ENCODE data around the gene CCDC149.

Gene CCDC149

DNA sequence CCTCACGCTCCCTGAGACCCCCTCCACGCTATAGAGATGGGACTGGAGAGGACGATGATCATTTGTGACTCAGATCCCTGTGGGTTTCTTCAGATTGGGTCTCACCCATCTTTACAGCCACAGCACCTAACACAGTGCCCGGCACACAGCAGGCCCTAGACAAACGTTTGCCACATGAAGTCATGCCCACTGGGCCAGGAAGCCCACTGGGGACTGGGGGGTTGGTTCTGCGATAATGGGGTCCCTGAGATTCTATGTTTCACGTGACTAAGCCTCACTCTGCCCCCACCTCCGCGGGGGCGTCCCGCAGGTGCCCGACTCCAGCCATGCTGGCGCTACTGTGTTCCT is 113.7 kb downstream of the CCDC149 start:
- DNase-seq (ENCODE audit: extremely low spot score) = no peak
- POLR2A ChIA-PET = no interaction called here
- TF ChIP-seq, protein P1, sequence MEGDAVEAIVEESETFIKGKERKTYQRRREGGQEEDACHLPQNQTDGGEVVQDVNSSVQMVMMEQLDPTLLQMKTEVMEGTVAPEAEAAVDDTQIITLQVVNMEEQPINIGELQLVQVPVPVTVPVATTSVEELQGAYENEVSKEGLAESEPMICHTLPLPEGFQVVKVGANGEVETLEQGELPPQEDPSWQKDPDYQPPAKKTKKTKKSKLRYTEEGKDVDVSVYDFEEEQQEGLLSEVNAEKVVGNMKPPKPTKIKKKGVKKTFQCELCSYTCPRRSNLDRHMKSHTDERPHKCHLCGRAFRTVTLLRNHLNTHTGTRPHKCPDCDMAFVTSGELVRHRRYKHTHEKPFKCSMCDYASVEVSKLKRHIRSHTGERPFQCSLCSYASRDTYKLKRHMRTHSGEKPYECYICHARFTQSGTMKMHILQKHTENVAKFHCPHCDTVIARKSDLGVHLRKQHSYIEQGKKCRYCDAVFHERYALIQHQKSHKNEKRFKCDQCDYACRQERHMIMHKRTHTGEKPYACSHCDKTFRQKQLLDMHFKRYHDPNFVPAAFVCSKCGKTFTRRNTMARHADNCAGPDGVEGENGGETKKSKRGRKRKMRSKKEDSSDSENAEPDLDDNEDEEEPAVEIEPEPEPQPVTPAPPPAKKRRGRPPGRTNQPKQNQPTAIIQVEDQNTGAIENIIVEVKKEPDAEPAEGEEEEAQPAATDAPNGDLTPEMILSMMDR (IDR thresholded peaks at IDR 0.05; ENCODE audit: control extremely low read depth, extremely low read depth, low read depth, missing control alignments) = no peak
- CTCF ChIA-PET = no interaction called here

DNA sequence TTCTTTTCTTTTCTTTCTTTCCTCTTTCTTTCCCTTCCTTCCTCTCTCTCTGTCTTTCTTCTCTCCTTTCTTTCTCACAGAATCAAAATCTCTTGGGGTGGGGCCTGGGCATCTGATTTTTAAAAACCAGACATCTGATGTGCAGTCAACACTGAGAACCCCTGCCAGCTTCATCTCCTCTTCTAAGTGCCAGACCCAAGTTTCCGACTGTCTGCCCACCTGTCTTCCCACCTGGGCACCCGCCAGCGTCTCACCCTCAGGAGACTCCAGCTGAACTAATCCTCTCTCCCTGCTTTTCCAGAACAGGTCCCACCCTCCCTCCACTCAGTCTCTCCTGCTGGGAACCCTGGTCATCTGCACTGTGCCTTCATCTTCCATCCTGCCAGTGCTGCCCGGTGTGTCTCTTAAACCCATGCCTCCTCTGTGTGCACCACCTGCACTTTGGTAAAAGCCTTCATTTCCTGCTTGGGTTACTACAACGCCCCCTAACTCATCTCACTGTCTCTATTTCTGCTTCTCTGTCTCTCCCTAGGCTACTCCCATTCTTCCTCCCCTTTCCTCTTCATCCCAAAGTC is 114.7 kb downstream of the CCDC149 start:
- CTCF ChIA-PET = no interaction called here
- TF ChIP-seq, protein P1 (IDR thresholded peaks at IDR 0.05; ENCODE audit: control extremely low read depth, extremely low read depth, low read depth, missing control alignments) = no peak
- POLR2A ChIA-PET = no interaction called here
- no peak for DNase-seq (ENCODE audit: extremely low spot score)

DNA sequence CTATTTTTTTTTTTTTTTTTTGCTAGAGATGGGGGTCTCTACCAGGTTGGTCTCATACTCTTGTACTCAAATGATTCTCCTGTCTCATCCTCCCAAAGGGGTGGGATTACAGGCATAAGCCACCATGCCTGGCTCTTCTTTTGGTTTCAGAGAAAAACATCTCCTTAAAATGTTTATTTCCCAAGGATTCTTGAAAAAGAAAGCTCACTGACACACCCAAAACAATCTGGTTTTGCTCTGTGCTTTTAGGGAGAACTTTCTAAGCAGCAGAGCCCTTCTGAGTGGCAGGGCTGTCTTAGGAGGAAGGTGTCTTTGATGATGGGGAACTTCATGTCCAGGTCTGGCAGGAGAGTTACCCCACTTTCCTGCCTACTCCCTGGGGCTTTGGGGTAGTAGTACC is 116.2 kb downstream of the CCDC149 start:
- POLR2A ChIA-PET = interaction anchor here (0.6 kb wide), 1 partner anchor 16 kb away, joined by 3 read pairs; no protein-coding TSS in a partner anchor
- TF ChIP-seq, protein P1 (IDR thresholded peaks at IDR 0.05; ENCODE audit: control extremely low read depth, extremely low read depth, low read depth, missing control alignments) = no peak
- DNase-seq (ENCODE audit: extremely low spot score) = no peak
- CTCF ChIA-PET = no interaction called here

DNA sequence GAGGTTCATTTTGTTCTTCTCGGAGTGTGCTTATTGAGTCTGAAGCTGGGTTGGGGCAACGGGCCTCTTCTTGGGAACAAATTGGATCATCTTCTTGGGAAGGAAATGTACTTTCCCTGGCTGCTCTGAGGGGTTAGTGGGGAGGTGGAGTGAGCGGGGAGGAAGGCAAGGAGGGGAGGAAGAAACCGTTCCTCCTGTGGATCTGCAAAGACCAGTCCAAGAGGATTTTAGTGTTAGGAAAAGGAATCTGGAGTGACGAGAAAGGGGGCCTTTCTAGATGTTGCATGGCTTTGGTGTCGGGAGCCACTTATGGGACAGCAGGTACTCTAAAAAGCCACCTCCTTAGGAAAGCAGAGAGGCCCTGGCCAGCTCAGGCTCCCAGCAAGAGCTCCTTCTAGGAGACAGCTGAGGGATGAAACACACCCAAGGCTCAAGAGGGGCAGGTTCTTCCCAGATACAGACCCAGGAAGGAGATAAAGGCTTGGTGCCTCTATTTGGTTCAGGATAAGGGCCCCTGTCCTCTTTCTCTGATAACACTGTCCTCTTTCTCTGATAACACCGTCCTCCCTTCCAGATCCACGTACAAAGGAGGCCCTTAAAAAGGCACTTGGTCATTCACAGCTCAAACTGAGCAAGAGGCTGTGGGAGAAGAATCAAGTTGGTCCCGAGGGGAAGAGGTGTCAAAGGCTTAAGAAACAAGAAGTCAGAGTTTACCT is 117.0 kb downstream of the CCDC149 start:
- ChIA-PET CTCF (no interaction called here), POLR2A (interaction anchor here (0.6 kb wide), 1 partner anchor 16 kb away, joined by 3 read pairs; no protein-coding TSS in a partner anchor)
- TF ChIP-seq, protein P1 (IDR thresholded peaks at IDR 0.05; ENCODE audit: control extremely low read depth, extremely low read depth, low read depth, missing control alignments) = no peak
- DNase-seq (ENCODE audit: extremely low spot score) = no peak

DNA sequence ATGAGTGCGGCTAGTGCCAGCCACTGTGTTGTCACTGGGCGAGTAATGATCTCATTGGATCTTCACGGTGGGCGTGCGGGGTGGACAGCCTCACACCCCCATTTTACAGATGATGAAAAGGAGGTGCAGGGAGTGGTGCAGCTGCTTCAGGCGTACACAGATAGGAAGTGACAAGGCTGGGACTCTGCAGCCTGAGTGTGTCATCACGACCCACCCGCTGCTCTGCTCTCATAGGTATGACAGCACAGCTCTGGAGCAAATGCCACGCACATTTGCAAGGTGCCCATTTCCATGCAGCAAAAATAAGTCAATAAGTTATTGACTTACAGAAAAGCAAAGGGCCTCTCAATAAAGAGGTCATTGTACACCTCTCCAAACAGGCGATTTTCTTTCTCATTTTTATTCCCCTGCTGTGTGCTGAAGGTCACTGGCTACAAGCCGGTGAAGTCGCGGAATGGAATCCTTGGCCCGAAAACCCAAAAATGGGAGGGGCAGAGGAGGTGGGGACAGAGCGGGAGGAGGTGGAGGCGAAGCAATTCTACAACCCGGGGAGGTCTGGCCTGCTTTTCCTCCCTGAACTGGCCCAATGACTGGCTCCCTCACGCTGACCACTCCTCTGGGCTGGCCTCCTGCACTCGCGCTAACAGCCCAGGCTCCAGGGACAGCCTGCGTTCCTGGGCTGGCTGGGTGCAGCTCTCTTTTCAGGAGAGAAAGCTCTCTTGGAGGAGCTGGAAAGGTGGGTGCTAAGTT is 117.8 kb downstream of the CCDC149 start, which contains the start of gene SOD3:
TSS of gene SOD3 (plus strand) at position 658 of the 750 bp plus-strand sequence. CDS start 3,949 bp downstream, outside the sequence.
- TF ChIP-seq, protein P1 (IDR thresholded peaks at IDR 0.05; ENCODE audit: control extremely low read depth, extremely low read depth, low read depth, missing control alignments) = no peak
- ChIA-PET CTCF (no interaction called here), POLR2A (no interaction called here)
- DNase-seq (ENCODE audit: extremely low spot score) = no peak

DNA sequence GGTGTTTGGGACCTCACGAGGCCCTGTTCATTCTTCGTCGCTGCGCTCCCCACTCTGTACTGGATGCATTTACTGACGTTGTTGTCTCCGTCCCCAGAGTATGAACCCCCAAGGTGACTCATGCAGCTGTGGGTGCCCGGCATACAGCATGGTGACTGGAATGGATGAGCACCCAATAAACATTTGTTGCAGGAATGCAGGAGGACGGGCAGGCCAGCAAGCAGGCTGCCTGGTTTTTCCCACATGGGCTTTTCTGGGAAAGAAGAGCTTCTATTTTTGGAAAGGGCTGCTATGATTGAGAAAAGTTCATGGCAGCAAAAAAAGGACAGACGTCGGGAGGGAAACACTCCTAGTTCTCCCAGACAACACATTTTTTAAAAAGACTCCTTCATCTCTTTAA is 118.4 kb downstream of the CCDC149 start:
- DNase-seq (ENCODE audit: extremely low spot score) = no peak
- CTCF ChIA-PET = no interaction called here
- POLR2A ChIA-PET = no interaction called here
- TF ChIP-seq, protein P1 (IDR thresholded peaks at IDR 0.05; ENCODE audit: control extremely low read depth, extremely low read depth, low read depth, missing control alignments) = no peak
